Naive B cell (primary cell): ENCODE results near the gene ZBTB20. TPM values are rescaled to one million over a fixed set of nuclear protein-coding genes. Genes with fewer than 3 reads are reported as not detected.

Source experiments
- ATAC-seq, 2 donors: fragments of 150-1000 bp; cut with Tn5 transposase; 2 replicates each; pipeline ENCODE4 v1.10.0; 2021; ENCODE audit warnings: low read depth in 2 of 2, mild to moderate bottlenecking in 2 of 2, moderate library complexity in 2 of 2
- DNase-seq: peaks from one replicate; pipeline ENCODE4 v3.0.0; 2022
- H3K27ac Mint-ChIP-seq, 6 donors: one replicate each; pipeline ENCODE4 v1.8.0; 2020 to 2022; ENCODE audit warnings: mild to moderate bottlenecking in 6 of 6, mixed read lengths in 6 of 6, moderate library complexity in 5 of 6, inconsistent platforms in 2 of 6
- H3K27me3 Mint-ChIP-seq, 3 donors: one replicate each; pipeline ENCODE4 v1.8.0; 2021 to 2022; ENCODE audit warnings: mixed read lengths in 3 of 3, mild to moderate bottlenecking in 1 of 3
- H3K36me3 Mint-ChIP-seq, 2 donors: one replicate each; pipeline ENCODE4 v1.8.0; 2020 to 2022; ENCODE audit warnings: mixed read lengths in 2 of 2, inconsistent platforms in 1 of 2, mild to moderate bottlenecking in 1 of 2
- H3K4me1 Mint-ChIP-seq, 3 donors: one replicate each; pipeline ENCODE4 v1.8.0; 2020 to 2022; ENCODE audit warnings: mixed read lengths in 3 of 3, inconsistent platforms in 1 of 3, mild to moderate bottlenecking in 1 of 3, moderate library complexity in 1 of 3
- H3K4me3 Mint-ChIP-seq, 8 donors: one replicate each; pipeline ENCODE4 v1.8.0; 2020 to 2022; ENCODE audit warnings: mild to moderate bottlenecking in 8 of 8, mixed read lengths in 8 of 8, moderate library complexity in 8 of 8, inconsistent platforms in 2 of 8
- H3K9me3 Mint-ChIP-seq, 7 donors: one replicate each; pipeline ENCODE4 v1.8.0; 2020 to 2022; ENCODE audit warnings: mixed read lengths in 7 of 7, mild to moderate bottlenecking in 5 of 7, inconsistent platforms in 2 of 7, moderate library complexity in 1 of 7
- polyA plus RNA-seq, 6 donors: library from polyadenylated mRNA; unstranded; fragments of 300-500 nt; fragmentation: Illumina TruSeq; gene quantifications; one replicate each; pipeline ENCODE4 v1.2.3, GENCODE V29; 2021; ENCODE audit warnings: low read depth in 6 of 6

ZBTB20 gene
- polyA plus RNA-seq, 6 donors from 2014 or later, result 20.4 to 38.5 (median 34.6) TPM

- ATAC-seq (no peak), DNase-seq (no peak)
- H3K4me3 Mint-ChIP-seq, result no peak overlapping the region
- peaks cover 12 to 26% (median 12%) of the 10 kb centered on the region in 3 donors for H3K4me1 Mint-ChIP-seq
- H3K36me3 Mint-ChIP-seq, result no peaks in the 10 kb centered on the region
- peak overlapping the region in 1 of 6 donors; percentile 97 for H3K27ac Mint-ChIP-seq
- no peaks in the 10 kb centered on the region for H3K27me3 Mint-ChIP-seq
- H3K9me3 Mint-ChIP-seq, result no peaks in the 10 kb centered on the region
Observed at GRCh38 chr3:114432310-114432709, 714.8 kb downstream of the ZBTB20 start.

- peaks cover 8 to 13% (median 12%) of the 10 kb centered on the region in 3 donors for H3K4me1 Mint-ChIP-seq
- H3K36me3 Mint-ChIP-seq, result no peaks in the 10 kb centered on the region
- H3K9me3 Mint-ChIP-seq, result no peaks in the 10 kb centered on the region
- ATAC-seq (peak; percentile 88 to 89), DNase-seq (peak; percentile 23)
- peak overlapping the region in 2 of 8 donors; percentile 53 to 70 for H3K4me3 Mint-ChIP-seq
- H3K27me3 Mint-ChIP-seq, result no peaks in the 10 kb centered on the region
- peak overlapping the region in 5 of 6 donors; percentile 53 to 97 (median 90) for H3K27ac Mint-ChIP-seq
Observed at GRCh38 chr3:114428044-114428595, 719.0 kb downstream of the ZBTB20 start.

- H3K27ac Mint-ChIP-seq, result peak overlapping the region in 4 of 6 donors; percentile 88 to 97 (median 90)
- DNase-seq (no peak), ATAC-seq (peak; percentile 49 to 59)
- H3K4me1 Mint-ChIP-seq, result peaks cover 8 to 13% (median 12%) of the 10 kb centered on the region in 3 donors
- no peaks in the 10 kb centered on the region for H3K36me3 Mint-ChIP-seq
- peak overlapping the region in 2 of 8 donors; percentile 53 to 70 for H3K4me3 Mint-ChIP-seq
- H3K27me3 Mint-ChIP-seq, result no peaks in the 10 kb centered on the region
- H3K9me3 Mint-ChIP-seq, result no peaks in the 10 kb centered on the region
Observed at GRCh38 chr3:114427285-114428043, 719.6 kb downstream of the ZBTB20 start.

- ATAC-seq (no peak), DNase-seq (no peak)
- Mint-ChIP-seq H3K27me3 (no peaks in the 10 kb centered on the region), H3K36me3 (no peaks in the 10 kb centered on the region), H3K27ac (peak overlapping the region in 1 of 6 donors; percentile 15), H3K9me3 (no peaks in the 10 kb centered on the region), H3K4me1 (peaks cover 3 to 13% (median 10%) of the 10 kb centered on the region in 3 donors), H3K4me3 (no peak overlapping the region)
Observed at GRCh38 chr3:114424337-114424736, 722.8 kb downstream of the ZBTB20 start.

- DNase-seq (no peak), ATAC-seq (no peak)
- Mint-ChIP-seq H3K9me3 (no peaks in the 10 kb centered on the region), H3K36me3 (no peaks in the 10 kb centered on the region), H3K27ac (peak overlapping the region in 1 of 6 donors; percentile 14), H3K4me1 (peaks cover 0 to 5% (median 3%) of the 10 kb centered on the region in 3 donors), H3K27me3 (no peaks in the 10 kb centered on the region), H3K4me3 (no peak overlapping the region)
Observed at GRCh38 chr3:114421204-114421603, 725.9 kb downstream of the ZBTB20 start.

- H3K27me3 Mint-ChIP-seq, result no peaks in the 10 kb centered on the region
Observed at GRCh38 chr3:114420072-114420471, 727.0 kb downstream of the ZBTB20 start.

GRCh38 chr3:114418724-114419543 lies 728.2 kb downstream of the ZBTB20 start:
- Mint-ChIP-seq H3K4me3 (no peak overlapping the region), H3K9me3 (no peaks in the 10 kb centered on the region), H3K27me3 (no peaks in the 10 kb centered on the region), H3K27ac (peak overlapping the region in 2 of 6 donors; percentile 8 to 14), H3K36me3 (no peaks in the 10 kb centered on the region), H3K4me1 (peaks cover 3 to 5% (median 4%) of the 10 kb centered on the region in 3 donors)
- ATAC-seq (peak; percentile 86 to 89), DNase-seq (peak; percentile 58)

More at GRCh38 chr3:114420072-114420471, 727.0 kb downstream of the ZBTB20 start:
- H3K4me3 Mint-ChIP-seq, result no peak overlapping the region
- H3K36me3 Mint-ChIP-seq, result no peaks in the 10 kb centered on the region
- DNase-seq (no peak), ATAC-seq (no peak)
- peak overlapping the region in 3 of 6 donors; percentile 14 to 56 (median 53) for H3K27ac Mint-ChIP-seq
- H3K9me3 Mint-ChIP-seq, result no peaks in the 10 kb centered on the region
- peaks cover 0 to 5% (median 3%) of the 10 kb centered on the region in 3 donors for H3K4me1 Mint-ChIP-seq

GRCh38 chr3:114418107-114418506 lies 729.0 kb downstream of the ZBTB20 start:
- ATAC-seq (no peak), DNase-seq (no peak)
- Mint-ChIP-seq H3K4me3 (no peak overlapping the region), H3K27ac (peak overlapping the region in 1 of 6 donors; percentile 14), H3K9me3 (no peaks in the 10 kb centered on the region), H3K4me1 (peaks cover 3 to 5% (median 5%) of the 10 kb centered on the region in 3 donors), H3K36me3 (no peaks in the 10 kb centered on the region), H3K27me3 (no peaks in the 10 kb centered on the region)

GRCh38 chr3:114417675-114418074 lies 729.4 kb downstream of the ZBTB20 start:
- no peak for ATAC-seq
- no peak overlapping the region for H3K27ac Mint-ChIP-seq
- DNase-seq, result no peak
- H3K9me3 Mint-ChIP-seq, result no peaks in the 10 kb centered on the region
- peaks cover 5 to 6% (median 5%) of the 10 kb centered on the region in 3 donors for H3K4me1 Mint-ChIP-seq
- no peaks in the 10 kb centered on the region for H3K27me3 Mint-ChIP-seq
- no peak overlapping the region for H3K4me3 Mint-ChIP-seq
- H3K36me3 Mint-ChIP-seq, result no peaks in the 10 kb centered on the region

- H3K27ac Mint-ChIP-seq, result no peak overlapping the region
- no peaks in the 10 kb centered on the region for H3K9me3 Mint-ChIP-seq
- no peaks in the 10 kb centered on the region for H3K27me3 Mint-ChIP-seq
- ATAC-seq (no peak), DNase-seq (no peak)
- no peaks in the 10 kb centered on the region for H3K36me3 Mint-ChIP-seq
- H3K4me3 Mint-ChIP-seq, result no peak overlapping the region
- H3K4me1 Mint-ChIP-seq, result peaks cover 5 to 8% (median 5%) of the 10 kb centered on the region in 3 donors
Observed at GRCh38 chr3:114417265-114417664, 729.8 kb downstream of the ZBTB20 start.

- Mint-ChIP-seq H3K4me3 (no peak overlapping the region), H3K27me3 (no peaks in the 10 kb centered on the region), H3K9me3 (no peaks in the 10 kb centered on the region), H3K4me1 (peaks cover 9 to 31% (median 31%) of the 10 kb centered on the region in 3 donors), H3K27ac (peak overlapping the region in 1 of 6 donors; percentile 45), H3K36me3 (no peaks in the 10 kb centered on the region)
- DNase-seq (no peak), ATAC-seq (no peak)
Observed at GRCh38 chr3:114411811-114412803, 735.0 kb downstream of the ZBTB20 start.

GRCh38 chr3:114411190-114411668 lies 735.9 kb downstream of the ZBTB20 start:
- Mint-ChIP-seq H3K27me3 (no peaks in the 10 kb centered on the region), H3K4me3 (no peak overlapping the region), H3K27ac (peak overlapping the region in 2 of 6 donors; percentile 6 to 43), H3K36me3 (no peaks in the 10 kb centered on the region), H3K4me1 (peaks cover 11 to 31% (median 31%) of the 10 kb centered on the region in 3 donors), H3K9me3 (no peaks in the 10 kb centered on the region)
- ATAC-seq, result no peak
- no peak for DNase-seq
